Measurements from ENCODE around the gene OFD1.
"Not testable (repeated sequence)": the region's sequence is repeated elsewhere in the genome, so short reads cannot be mapped to it uniquely, and the experiment has no call there.

The OFD1 gene

DNA sequence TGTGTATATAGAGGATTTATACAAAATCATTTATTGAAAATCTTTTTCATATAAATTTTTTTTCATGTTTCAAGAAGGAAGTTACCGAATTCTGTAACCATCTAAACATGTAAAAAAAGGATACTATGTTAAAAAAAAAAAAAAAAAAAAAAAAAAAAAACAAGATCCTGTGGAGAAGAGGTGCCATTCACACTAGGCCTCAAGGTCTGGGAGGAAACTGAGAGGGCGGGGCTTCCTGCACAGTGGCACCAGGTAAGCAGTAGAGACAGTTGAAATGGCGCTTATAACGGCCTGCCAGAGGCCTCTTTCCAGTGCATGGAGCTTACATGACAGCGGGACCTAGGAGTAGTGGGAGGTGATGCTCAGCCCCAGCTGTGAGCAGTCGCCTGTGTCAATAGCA, 17.6 kb upstream of the OFD1 start:
- H3K4me3 ChIP-seq (ENCODE audit: low read depth, low read length) = no peak overlapping the region
- TF ChIP-seq, protein P1, sequence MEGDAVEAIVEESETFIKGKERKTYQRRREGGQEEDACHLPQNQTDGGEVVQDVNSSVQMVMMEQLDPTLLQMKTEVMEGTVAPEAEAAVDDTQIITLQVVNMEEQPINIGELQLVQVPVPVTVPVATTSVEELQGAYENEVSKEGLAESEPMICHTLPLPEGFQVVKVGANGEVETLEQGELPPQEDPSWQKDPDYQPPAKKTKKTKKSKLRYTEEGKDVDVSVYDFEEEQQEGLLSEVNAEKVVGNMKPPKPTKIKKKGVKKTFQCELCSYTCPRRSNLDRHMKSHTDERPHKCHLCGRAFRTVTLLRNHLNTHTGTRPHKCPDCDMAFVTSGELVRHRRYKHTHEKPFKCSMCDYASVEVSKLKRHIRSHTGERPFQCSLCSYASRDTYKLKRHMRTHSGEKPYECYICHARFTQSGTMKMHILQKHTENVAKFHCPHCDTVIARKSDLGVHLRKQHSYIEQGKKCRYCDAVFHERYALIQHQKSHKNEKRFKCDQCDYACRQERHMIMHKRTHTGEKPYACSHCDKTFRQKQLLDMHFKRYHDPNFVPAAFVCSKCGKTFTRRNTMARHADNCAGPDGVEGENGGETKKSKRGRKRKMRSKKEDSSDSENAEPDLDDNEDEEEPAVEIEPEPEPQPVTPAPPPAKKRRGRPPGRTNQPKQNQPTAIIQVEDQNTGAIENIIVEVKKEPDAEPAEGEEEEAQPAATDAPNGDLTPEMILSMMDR (IDR thresholded peaks at IDR 0.05; ENCODE audit: low read depth, low read length) = no peak
- DNase-seq (ENCODE audit: low read depth, low spot score) = no peak
- in situ Hi-C loops (cut with HindIII; ENCODE audit: low sequenced_read_pairs) = no loop called here

DNA sequence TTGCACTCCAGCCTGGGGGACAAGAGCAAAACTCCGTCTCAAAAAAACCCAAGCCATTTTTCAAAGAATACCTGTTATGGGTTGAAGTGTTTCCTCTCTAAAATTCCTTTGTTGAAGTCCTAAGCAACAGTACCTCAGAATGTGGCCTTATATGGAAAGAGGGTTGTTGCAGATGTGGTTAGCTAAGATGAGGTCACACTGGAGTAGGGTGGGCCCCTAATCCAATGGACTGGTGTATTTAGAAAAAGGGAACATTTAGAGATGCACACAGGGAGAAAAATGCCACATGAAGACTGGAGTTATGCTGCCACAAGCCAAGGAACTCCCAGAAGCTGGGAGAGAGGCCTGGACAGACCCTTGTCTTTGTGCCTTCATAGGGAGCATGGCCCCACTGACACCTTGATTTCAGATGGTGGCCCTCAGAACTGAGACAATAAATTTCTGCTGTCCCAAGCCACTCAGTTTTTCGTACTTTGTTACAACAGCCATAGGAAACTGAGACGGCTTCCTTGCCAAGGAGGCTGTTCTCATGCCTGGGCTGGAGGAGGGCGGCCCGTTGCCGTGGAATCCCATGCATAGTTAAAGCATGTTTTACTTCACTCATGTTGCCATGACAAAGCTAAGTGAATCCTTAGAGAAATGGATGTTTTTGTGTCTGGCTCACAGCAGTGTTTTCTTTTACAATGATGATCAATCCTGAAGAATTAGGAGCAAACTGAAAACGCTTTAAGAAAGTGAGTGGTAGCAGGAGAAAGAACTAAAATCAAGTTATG, 16.7 kb upstream of the OFD1 start:
- peak; percentile 69 for DNase-seq (ENCODE audit: low read depth, low spot score)
- TF ChIP-seq, protein P1 (IDR thresholded peaks at IDR 0.05; ENCODE audit: low read depth, low read length) = no peak
- H3K4me3 ChIP-seq (ENCODE audit: low read depth, low read length) = no peak overlapping the region
- in situ Hi-C loops (cut with HindIII; ENCODE audit: low sequenced_read_pairs) = no loop called here

DNA sequence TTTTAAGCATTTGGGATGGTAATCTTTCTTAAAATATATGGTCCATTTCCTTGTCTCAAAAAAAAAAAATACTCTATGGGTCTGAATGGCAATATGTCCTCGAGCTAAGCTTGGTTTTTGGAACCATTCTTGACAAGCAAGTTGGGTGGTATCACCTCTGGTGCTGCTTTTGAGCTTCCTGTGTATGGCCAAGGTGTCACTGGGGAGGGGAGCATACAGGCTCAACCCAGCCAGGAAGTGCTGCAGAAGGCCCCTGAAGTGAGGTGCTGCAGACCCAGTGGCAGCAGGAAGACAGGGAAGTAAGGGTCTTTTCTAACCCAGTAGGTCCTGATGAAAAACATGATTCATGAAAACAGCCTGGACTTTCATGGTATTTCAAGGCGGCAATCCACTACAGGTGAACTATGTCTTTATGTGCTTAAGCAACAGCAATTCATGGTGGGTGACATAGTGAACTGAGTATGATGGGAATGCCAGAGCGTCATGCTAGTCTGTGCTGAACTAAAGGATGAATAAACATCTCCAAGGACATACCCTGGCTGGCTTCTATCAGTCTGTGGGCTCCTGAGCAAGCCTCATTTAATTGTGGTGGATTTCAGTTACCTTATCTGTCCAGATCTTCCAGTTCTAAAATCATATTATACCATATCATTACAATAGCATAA, 15.2 kb upstream of the OFD1 start:
- no peak overlapping the region for H3K4me3 ChIP-seq (ENCODE audit: low read depth, low read length)
- no peak for DNase-seq (ENCODE audit: low read depth, low spot score)
- in situ Hi-C loops (cut with HindIII; ENCODE audit: low sequenced_read_pairs) = no loop called here
- TF ChIP-seq, protein P1 (IDR thresholded peaks at IDR 0.05; ENCODE audit: low read depth, low read length) = no peak

DNA sequence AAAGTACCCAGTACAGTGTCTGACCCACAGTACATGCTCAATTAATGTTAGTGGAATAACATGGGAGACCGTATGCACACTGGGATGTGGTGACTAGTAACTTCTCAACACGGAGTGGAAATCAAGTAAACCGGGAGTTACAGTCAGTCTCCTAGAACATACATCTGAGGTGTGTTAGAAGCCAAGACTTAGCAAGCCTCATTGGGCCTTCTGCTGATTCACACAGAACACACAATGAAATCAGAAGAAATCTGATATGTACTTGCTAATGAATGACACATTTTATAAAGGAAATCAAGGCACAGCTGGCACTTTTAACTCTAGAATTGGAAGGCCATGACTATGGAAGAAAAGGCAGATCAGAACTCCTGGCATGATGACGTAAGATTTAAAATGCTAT, 13.2 kb upstream of the OFD1 start:
- in situ Hi-C loops (cut with HindIII; ENCODE audit: low sequenced_read_pairs) = no loop called here
- no peak overlapping the region for H3K4me3 ChIP-seq (ENCODE audit: low read depth, low read length)
- TF ChIP-seq, protein P1 (IDR thresholded peaks at IDR 0.05; ENCODE audit: low read depth, low read length) = no peak
- no peak for DNase-seq (ENCODE audit: low read depth, low spot score)

DNA sequence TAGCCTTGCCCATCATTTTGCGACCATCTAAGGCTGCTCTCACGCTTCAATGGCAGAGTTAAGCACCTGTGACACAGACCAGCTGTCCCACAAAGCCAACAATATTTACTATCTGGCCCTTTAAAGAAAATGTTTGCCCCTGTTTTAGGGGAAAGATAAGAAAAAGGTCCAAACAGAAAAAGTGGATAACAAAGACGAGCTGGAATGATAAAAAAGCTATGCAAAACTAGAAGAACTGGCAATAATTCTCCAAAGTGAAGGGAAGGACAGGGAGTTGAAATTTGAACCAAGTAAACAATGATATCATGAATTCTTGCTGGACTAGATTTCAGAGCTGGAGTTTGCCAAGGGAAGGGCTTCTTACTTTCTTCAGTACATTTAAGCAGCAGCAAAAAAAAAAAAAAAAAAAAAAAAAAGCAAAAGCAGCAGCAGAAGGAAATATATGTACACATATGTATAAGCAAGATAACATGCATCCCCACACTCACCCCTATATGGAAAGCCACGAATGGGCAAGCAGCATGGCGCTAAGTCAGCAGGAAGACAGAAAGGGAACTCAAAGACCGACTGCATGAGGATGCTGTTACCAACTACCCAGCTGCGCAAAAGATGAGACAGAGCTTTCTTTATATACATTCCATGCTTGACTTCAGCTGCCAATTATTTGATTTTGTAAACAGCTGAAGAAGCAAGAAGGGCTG, 12.6 kb upstream of the OFD1 start:
- in situ Hi-C loops (cut with HindIII; ENCODE audit: low sequenced_read_pairs) = no loop called here
- peak; percentile 64 for DNase-seq (ENCODE audit: low read depth, low spot score)
- no peak overlapping the region for H3K4me3 ChIP-seq (ENCODE audit: low read depth, low read length)
- TF ChIP-seq, protein P1 (IDR thresholded peaks at IDR 0.05; ENCODE audit: low read depth, low read length) = no peak

DNA sequence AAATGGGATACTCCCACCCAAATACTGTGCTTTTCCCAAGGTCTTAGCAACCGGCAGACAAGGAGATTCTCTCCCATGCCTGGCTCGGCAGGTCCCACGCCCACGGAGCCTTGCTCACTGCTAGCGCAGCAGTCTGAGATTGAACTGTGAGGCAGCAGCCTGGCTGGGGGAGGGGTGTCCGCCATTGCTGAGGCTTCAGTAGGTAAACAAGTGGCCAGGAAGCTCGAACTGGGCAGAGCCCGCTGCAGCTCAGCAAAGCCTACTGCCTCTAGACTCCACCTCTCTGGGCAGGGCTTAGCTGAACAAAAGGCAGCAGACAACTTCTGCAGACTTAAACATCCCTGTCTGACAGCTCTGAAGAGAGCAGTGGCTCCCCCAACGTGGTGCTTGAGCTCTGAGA, 9.7 kb upstream of the OFD1 start:
- H3K4me3 ChIP-seq (ENCODE audit: low read depth, low read length); DNase-seq (ENCODE audit: low read depth, low spot score); in situ Hi-C loops (cut with HindIII; ENCODE audit: low sequenced_read_pairs): not testable (repeated sequence)

DNA sequence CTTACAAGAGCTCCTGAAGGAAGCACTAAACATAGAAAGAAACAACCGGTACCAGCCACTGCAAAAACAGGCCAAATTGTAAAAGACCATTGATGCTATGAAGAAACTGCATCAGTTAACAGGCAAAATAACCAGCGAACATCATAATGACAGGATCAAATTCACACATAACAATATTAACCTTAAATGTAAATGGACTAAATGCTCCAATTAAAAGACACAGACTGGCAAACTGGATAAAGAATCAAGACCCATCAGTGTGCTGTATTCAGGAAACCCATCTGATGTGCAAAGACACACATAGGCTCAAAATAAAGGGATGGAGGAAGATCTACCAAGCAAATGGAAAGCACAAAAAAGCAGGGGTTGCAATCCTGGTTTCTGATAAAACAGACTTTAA, 8.0 kb upstream of the OFD1 start:
- in situ Hi-C loops (cut with HindIII; ENCODE audit: low sequenced_read_pairs); H3K4me3 ChIP-seq (ENCODE audit: low read depth, low read length); DNase-seq (ENCODE audit: low read depth, low spot score): not testable (repeated sequence)

DNA sequence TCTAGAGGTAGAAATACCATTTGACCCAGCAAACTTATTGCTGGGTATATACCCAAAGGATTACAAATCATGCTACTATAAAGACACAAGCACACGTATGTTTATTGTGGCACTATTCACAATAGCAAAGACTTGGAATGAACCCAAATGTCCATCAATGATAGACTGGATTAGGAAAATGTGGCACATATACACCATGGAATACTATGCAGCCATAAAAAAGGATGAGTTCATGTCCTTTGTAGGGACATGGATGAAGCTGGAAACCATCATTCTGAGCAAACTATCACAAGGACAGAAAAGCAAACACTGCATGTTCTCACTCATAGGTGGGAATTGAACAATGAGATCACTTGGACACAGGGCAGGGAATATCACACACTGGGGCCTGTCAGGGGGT, 4.0 kb upstream of the OFD1 start:
- H3K4me3 ChIP-seq (ENCODE audit: low read depth, low read length); in situ Hi-C loops (cut with HindIII; ENCODE audit: low sequenced_read_pairs); DNase-seq (ENCODE audit: low read depth, low spot score): not testable (repeated sequence)

All from astrocyte of the spinal cord (primary cell).